ENCODE results near the gene RBM26.
A peak's percentile ranks its signal among the peaks of the same experiment; 100 is the strongest.

RBM26 gene

GRCh38 chr13:79404985-79405384 lies 1.1 kb downstream of the RBM26 start:
- DNase-seq: peak; percentile 29 to 50
- TF ChIP-seq GATA1 (IDR thresholded peaks at IDR 0.05; ENCODE audit: low read depth, low read length): no peak
- no peak for TF ChIP-seq POLR2A (IDR thresholded peaks at IDR 0.05; ENCODE audit: low read length)

- TF ChIP-seq GATA1 (IDR thresholded peaks at IDR 0.05; ENCODE audit: low read depth, low read length) (no peak), POLR2A (IDR thresholded peaks at IDR 0.05; ENCODE audit: low read length) (no peak)
- peak; percentile 29 to 41 for DNase-seq
These were observed 1.7 kb downstream of the RBM26 start for GRCh38 chr13:79404361-79404760.

GRCh38 chr13:79403113-79403512 lies 2.9 kb downstream of the RBM26 start:
- DNase-seq: peak in 1 of 2 experiments; percentile 32
- TF ChIP-seq POLR2A (IDR thresholded peaks at IDR 0.05; ENCODE audit: low read length) (no peak), GATA1 (IDR thresholded peaks at IDR 0.05; ENCODE audit: low read depth, low read length) (no peak)

- TF ChIP-seq GATA1 (IDR thresholded peaks at IDR 0.05; ENCODE audit: low read depth, low read length) (no peak), POLR2A (IDR thresholded peaks at IDR 0.05; ENCODE audit: low read length) (no peak)
- peak in 1 of 2 experiments; percentile 37 for DNase-seq
These were observed 3.4 kb downstream of the RBM26 start for GRCh38 chr13:79402679-79403078.

GRCh38 chr13:79402074-79402635 lies 3.9 kb downstream of the RBM26 start:
- peak in 1 of 2 experiments; percentile 37 for DNase-seq
- no peak for TF ChIP-seq GATA1 (IDR thresholded peaks at IDR 0.05; ENCODE audit: low read depth, low read length)
- TF ChIP-seq POLR2A (IDR thresholded peaks at IDR 0.05; ENCODE audit: low read length): no peak

- DNase-seq: peak; percentile 33 to 35
- TF ChIP-seq GATA1 (IDR thresholded peaks at IDR 0.05; ENCODE audit: low read depth, low read length) (no peak), POLR2A (IDR thresholded peaks at IDR 0.05; ENCODE audit: low read length) (no peak)
These were observed 4.6 kb downstream of the RBM26 start for GRCh38 chr13:79401259-79402070.

GRCh38 chr13:79398915-79399314 lies 7.1 kb downstream of the RBM26 start:
- TF ChIP-seq POLR2A (IDR thresholded peaks at IDR 0.05; ENCODE audit: low read length) (no peak), GATA1 (IDR thresholded peaks at IDR 0.05; ENCODE audit: low read depth, low read length) (no peak)
- DNase-seq: peak; percentile 2 to 42

- no peak for TF ChIP-seq GATA1 (IDR thresholded peaks at IDR 0.05; ENCODE audit: low read depth, low read length)
- TF ChIP-seq POLR2A (IDR thresholded peaks at IDR 0.05; ENCODE audit: low read length): no peak
- peak; percentile 29 to 49 for DNase-seq
These were observed 7.9 kb downstream of the RBM26 start for GRCh38 chr13:79398127-79398526.

- DNase-seq: peak; percentile 12 to 24
- no peak for TF ChIP-seq POLR2A (IDR thresholded peaks at IDR 0.05; ENCODE audit: low read length)
- TF ChIP-seq GATA1 (IDR thresholded peaks at IDR 0.05; ENCODE audit: low read depth, low read length): no peak
These were observed 10.2 kb downstream of the RBM26 start for GRCh38 chr13:79395881-79396280.

- DNase-seq: no peak
- TF ChIP-seq GATA1 (IDR thresholded peaks at IDR 0.05; ENCODE audit: low read depth, low read length) (no peak), POLR2A (IDR thresholded peaks at IDR 0.05; ENCODE audit: low read length) (no peak)
These were observed 12.3 kb downstream of the RBM26 start for GRCh38 chr13:79393564-79394249.

- TF ChIP-seq GATA1 (IDR thresholded peaks at IDR 0.05; ENCODE audit: low read depth, low read length) (no peak), POLR2A (IDR thresholded peaks at IDR 0.05; ENCODE audit: low read length) (no peak)
These were observed 13.0 kb downstream of the RBM26 start for GRCh38 chr13:79392882-79393563.

GRCh38 chr13:79389026-79389425 lies 17.0 kb downstream of the RBM26 start:
- DNase-seq: no peak
- TF ChIP-seq GATA1 (IDR thresholded peaks at IDR 0.05; ENCODE audit: low read depth, low read length) (no peak), POLR2A (IDR thresholded peaks at IDR 0.05; ENCODE audit: low read length) (no peak)

More at GRCh38 chr13:79392882-79393563, 13.0 kb downstream of the RBM26 start:
- DNase-seq: peak; percentile 33 to 37

- DNase-seq: no peak
- TF ChIP-seq GATA1 (IDR thresholded peaks at IDR 0.05; ENCODE audit: low read depth, low read length) (no peak), POLR2A (IDR thresholded peaks at IDR 0.05; ENCODE audit: low read length) (no peak)
These were observed 18.2 kb downstream of the RBM26 start for GRCh38 chr13:79387853-79388252.
